ENCODE data around the gene AGRN.
"Not testable (repeated sequence)": the region's sequence is repeated elsewhere in the genome, so short reads cannot be mapped to it uniquely, and the experiment has no call there.

The AGRN gene

GRCh38 chr1:1069056-1069710, 49.3 kb downstream of the AGRN start:
- DNase-seq, result peak; percentile 71 to 93 (median 90)

- DNase-seq, result no peak
These were observed 50.1 kb downstream of the AGRN start for GRCh38 chr1:1069711-1070676.

DNA sequence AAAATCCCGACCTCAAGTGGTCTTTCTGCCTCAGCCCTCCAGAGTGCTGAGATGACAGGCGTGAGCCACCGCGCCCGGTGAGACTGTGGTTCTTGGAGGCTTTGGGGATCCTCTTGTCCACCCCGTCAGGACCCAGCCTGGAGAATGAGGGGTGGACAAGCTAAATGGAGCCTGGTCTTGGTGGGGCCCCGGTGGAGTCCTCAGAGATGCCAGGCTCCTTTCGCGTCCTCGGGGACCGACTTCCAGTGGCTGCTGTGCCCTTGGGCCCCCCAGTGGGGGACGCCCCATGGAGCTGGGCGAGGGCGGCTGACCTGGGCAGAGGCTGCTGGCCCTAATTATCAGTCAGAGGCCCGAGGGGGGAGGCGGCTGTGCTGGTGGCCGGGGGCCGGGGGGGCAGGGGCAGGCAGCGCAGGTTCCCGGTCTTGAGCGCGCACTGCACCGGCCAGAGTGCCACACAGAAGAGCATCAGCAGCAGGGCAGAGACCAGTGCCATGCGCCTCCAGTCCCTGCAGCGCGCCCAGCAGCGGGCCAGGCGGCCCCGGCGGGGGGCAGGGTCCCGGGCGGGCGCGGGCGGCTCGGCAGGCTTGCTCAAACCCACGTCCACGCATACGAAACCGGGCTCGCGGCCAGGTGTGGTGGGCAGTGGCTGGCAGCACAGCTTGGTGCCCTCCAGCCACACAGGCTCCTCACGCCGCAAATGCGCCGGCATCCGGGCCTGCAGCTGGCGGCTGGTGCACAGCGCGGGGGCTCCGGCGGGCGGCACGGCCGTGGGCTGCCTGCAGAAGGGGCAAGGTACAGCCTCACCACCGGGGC, 51.8 kb downstream of the AGRN start:
- DNase-seq, result no peak

GRCh38 chr1:1072299-1072848, 52.5 kb downstream of the AGRN start:
- no peak for DNase-seq

- no peak for DNase-seq
These were observed 53.2 kb downstream of the AGRN start for GRCh38 chr1:1072849-1073742.

GRCh38 chr1:1073743-1074587, 54.0 kb downstream of the AGRN start, which contains the start of gene RNF223:
Gene RNF223 (minus strand): TSS chr1:1074306. CDS start chr1:1072566, 1,740 bp downstream.
- no peak for DNase-seq

DNA sequence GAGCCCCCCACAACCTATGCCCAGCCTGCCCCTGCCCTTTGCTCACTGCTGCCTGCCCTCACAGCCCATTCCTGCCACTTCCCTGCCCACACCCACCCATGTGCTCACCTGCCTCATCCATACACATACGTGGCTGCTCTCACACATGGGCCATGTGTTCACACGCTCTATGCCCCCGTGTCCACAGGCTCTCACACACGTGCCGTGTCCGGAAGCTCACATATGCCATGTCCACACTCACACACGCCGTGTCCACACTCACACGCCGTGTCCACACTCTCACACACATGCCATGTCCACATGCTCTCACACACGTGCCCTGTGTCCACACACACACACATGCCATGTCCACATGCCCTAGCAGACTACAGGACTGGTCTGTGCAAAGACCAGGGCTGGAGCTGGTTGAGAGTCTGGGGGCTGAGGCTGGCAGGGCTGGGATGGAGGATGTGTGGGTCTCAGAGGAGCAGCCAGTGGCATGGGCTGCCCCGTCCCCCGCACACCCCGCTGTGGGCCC, 54.8 kb downstream of the AGRN start:
- DNase-seq, result no peak

GRCh38 chr1:1075148-1075935, 55.4 kb downstream of the AGRN start:
- no peak for DNase-seq

GRCh38 chr1:1077396-1077795, 57.5 kb downstream of the AGRN start:
- not testable (repeated sequence) for DNase-seq

DNA sequence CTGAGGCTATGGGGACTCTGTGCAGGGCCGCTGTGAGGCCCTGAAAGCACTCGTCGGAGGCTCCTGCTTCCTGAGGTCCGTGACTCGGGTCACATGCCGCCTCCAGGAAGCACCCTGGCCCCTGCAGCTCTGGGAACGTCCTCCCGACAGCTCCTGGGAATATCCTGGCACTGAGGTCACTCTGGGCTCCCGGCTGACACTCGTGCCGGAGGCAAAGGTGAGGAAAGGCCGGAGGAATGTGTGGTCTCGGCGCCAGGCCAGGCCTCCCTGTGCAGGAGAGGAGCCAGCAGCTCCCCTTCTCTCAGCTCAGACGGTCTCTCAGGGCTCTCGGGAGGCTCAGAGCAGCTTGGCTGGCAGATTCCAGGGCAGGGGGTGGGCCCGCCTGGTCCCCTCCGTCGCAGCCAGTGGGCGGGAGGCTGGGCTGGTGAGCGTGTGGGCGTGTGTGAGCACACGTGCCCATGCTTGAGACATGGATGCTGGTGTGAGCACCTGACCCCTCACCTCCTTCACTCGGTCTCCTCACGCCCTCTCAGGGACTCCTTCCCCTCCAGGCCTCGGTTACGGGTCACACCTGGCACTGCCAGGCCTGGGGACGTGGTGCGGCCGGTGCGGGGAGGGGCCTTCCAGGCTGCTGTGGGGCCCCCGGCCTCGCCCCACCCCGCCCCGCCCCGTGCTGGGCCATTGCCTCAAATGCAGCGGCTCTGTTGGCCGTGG, 59.6 kb downstream of the AGRN start:
- DNase-seq, result no peak

GRCh38 chr1:1080122-1080757, 60.3 kb downstream of the AGRN start:
- DNase-seq, result no peak

GRCh38 chr1:1080951-1081310, 61.0 kb downstream of the AGRN start:
- no peak for DNase-seq

DNA sequence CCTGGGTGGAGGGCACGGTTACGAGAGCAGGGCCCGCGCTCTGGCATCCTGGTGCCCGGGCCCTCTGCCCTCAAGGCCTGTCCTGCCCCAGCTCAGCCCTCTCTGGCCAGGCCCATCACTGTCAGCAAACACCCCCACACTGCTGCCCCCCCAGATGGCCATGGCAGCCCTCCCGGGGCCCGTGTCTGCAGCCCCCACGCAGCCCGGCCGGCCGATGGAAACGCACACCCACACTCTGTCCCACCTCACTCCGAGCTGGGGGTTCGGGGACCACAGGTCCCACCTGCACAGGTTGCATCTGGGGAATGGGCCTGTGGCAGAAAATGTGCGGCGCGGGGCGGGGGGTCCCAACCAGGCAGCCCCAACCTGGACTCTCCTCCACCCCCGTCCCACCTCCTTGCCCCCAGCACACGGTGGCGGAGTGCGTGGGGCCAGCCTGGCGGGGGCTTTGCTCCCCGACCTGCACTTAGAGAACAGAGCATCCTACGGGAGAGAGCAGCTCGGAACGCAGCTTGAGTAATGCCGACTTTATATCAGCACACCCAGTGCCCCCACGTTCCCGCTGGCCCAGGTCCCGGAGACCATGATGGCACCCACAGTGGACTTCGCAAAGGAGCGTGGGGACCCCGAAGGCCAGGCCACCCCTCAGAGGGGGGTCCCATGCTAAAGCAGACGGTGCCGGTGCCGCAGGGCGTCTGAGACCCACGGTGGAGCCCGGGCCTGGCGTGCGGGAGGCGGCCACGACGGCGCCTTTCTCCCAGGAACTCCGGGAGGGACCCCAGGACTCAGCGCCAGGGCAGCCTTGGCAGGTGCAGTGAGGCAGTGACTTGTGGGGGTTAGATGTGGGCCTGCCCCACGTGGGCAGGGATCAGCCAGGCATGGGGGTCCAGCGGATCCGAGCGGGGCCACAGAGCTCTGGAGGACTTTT, 61.7 kb downstream of the AGRN start:
- no peak for DNase-seq

DNA sequence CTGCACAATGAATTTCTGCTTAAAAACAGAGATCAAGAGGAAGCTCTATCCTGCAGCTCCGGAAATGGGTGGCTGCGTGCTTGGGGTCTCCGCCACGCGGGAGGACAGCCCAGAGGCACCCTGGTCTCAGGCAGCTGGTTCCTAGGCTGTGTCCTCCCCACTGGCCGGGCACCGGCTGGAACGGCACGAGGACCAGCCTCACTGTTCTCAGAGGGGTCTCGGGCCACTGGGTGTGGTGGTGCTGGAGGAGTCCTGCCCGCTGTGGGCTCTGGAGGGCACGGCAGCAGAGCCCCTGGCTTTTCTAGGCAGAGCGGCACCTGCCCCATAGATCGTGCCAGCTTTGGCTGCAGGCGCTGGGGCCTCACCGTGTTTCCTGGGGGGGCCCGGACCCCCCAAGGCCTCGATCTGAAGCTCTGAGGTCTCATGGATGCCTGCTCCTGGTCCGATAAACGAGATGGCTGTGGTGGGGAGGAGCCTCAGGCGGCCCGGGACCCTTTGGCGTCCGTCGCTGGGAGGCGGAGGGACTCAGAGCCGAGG, 62.4 kb downstream of the AGRN start:
- DNase-seq, result no peak

GRCh38 chr1:1082776-1083415, 63.0 kb downstream of the AGRN start:
- DNase-seq, result no peak

Data from activated naive CD4-positive, alpha-beta T cell (primary cell).